CD4-positive, alpha-beta T cell treated with Interleukin-17A for 1 hour (primary cell): ENCODE results near the gene FUBP3.
"Not testable (repeated sequence)": the region's sequence is repeated elsewhere in the genome, so short reads cannot be mapped to it uniquely, and the experiment has no call there.

Experiments used
- DNase-seq: peaks from one replicate; pipeline ENCODE4 v3.0.0-alpha.2; 2020

Gene FUBP3

DNA sequence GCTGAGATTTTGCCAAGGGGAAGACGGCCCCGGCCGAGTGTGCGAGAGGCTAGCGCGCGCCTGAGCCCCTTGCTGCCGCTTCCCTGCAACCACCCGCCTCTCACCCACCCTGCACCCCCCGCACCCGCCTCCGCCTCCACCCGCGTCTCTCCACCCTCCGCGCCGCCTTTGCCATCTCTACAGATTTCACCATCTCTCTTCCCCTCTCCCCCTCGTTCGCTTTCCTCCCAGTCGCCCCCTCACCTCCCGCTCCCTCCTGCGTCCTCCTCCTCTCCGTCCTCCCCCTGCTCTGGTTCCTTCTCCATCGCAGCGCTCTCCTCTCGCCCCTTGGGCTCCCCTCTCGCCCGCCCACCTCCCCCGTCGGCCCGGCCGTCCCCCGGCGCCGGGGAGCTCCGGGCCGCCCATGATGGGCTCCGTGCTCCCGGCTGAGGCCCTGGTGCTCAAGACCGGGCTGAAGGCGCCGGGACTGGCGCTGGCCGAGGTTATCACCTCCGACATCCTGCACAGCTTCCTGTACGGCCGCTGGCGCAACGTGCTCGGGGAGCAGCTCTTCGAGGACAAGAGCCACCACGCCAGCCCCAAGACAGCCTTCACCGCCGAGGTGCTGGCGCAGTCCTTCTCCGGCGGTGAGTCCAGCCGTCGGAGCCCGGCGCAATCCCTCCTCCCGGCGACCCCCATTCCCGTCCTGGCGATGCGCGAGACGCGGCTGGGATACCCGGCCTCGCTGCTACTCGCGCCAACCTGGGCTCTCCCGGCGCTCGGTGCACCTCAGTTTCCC is 85.1 kb downstream of the FUBP3 start, which contains the start of gene PRDM12:
TSS of gene PRDM12 (plus strand) at position 344 of the 778 bp plus-strand sequence. CDS start at position 404, 60 bp downstream.
- no peak for DNase-seq

DNA sequence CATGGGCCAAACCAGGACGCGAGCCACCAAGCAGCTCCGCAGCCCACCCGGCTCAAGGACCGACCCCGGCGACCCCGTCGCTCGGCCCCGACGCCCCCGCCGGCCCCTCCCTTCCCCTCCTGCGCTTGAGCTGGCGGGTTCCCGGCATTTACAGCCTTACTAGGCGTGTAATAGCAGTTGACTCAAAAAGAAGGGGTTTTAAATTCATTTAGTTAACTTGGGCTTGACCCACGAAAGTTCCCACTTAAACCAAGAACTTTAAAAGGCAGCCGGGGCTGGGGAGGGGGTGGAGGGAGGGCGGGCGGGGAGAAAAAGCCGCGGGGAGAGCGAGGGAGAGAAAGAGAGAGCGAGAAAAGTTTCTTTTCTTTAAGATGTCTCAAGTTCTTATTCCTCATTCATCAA is 85.7 kb downstream of the FUBP3 start:
- DNase-seq = no peak

DNA sequence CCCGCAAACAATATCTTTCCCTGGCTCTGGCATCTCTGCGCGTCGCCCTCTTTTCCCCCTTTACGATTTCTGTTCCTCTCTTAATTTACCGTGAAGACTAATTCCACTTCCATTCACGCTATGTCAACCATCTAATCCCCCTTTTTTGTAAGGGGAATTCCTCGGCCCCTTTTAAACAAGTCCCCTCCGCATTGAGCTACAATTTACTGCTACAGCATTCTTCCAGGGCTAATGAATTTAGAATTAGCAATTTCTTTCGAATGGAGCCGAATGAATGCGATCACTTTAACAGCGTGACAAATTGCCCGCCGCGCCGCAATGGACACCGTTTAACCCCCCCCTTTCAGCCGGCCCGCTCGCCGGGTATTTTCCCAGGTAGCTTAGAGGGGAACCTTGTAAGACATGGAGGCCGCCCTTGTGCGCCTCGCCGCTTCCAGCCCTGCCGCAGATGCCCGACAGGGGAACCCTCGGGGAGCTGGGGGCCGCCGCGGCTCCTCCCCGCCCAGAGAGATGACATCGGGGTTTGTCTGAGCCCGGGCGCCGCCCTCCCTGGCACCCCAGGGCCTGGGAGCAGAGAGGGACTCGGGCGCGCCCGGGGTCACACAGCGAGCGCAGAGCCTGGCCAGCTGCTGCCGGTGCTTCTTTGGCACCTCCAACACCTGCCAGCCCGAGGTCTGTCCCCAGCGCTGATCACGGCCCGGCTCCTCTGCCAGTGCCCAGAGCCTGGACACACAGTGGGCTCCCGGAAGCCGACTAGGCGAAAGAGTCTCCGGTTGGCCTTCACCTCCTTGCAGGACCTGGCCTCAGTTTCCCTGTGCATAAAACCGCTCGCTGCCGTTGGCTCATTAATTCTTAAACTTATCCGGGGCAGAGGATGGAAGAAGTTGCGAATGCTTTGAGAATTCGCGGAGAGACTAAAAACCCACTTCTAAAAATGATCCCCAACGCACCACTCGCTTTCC is 86.3 kb downstream of the FUBP3 start:
- DNase-seq = no peak

DNA sequence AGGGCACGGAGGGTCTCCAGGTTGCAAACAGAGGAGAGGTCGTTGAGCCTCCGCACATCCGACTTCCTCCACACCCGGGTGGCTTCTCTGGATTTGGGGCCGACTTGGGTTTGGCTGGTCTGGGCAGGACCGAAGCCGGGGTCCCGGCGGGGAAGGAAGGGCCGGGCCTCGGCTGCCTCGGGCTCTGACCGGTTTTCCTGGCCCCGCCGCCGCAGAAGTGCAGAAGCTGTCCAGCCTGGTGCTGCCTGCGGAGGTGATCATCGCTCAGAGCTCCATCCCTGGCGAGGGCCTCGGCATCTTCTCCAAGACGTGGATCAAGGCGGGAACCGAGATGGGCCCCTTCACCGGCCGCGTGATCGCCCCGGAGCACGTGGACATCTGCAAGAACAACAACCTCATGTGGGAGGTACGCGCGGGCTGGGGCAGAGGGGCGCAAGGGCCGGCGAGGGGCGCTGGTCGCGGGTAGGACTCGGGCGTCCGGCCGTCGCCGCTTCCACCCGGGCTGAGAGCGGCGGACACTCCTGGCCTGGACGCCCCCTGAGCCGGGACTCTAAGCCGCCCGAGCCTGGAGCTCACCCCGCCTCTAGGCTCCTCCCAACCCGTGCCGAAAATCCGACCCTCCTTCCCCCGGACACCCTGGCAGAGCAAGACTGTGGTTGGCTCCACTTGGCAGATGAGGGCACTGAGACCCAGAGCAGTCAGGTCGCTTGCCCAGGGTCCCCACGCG is 87.2 kb downstream of the FUBP3 start:
- no peak for DNase-seq

DNA sequence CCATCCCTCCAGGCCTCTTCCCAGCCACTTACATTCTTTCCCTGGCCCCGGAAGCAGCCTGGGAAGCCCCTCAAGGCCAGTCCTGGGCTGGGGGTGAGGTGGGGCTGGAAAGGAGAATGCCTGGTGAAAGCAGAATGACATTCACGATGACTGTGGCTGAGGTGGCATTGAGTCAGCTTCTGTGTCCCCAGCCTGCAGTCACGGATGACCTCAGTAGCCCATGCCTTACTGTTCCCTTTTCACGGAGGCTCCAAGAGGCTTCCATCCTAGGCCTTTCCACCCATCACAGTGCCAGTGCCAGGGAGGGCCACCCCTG is 87.7 kb downstream of the FUBP3 start:
- DNase-seq = no peak

DNA sequence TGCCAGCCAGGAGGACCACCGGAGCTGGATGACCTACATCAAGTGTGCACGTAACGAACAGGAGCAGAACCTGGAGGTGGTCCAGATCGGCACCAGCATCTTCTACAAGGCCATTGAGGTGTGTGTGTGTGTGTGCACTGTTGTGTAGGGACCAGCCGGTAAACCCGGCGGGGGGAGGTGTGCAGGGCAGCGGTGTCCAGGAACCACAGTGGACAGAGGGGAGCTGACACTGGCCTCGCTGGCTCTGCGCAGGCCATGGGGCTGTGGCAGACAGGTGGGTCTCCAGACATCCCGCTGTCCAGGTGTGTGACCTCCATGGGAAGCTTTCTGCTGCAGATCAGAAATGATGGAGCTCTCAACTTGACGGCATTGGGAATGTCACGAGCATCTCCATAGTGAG is 88.8 kb downstream of the FUBP3 start:
- DNase-seq = no peak

DNA sequence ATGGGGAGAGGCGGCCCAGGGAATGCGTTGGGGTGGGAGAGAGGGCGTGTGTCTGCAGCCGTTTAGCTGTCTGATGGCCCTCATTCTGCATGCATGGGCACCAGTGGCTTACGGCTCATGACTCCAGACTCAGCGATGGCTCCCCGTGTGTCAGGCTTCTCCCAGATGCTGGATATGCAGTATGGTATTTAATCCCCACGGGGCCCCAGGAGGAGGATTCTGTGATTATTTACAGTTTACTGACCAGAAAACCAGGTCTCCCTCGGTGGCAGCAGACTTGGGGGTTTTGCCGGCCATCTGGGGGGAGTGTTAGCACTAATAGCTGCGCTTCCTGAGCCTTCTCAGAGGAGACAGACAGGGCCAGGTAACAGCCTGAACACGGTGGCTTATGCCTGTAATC is 89.3 kb downstream of the FUBP3 start:
- no peak for DNase-seq

DNA sequence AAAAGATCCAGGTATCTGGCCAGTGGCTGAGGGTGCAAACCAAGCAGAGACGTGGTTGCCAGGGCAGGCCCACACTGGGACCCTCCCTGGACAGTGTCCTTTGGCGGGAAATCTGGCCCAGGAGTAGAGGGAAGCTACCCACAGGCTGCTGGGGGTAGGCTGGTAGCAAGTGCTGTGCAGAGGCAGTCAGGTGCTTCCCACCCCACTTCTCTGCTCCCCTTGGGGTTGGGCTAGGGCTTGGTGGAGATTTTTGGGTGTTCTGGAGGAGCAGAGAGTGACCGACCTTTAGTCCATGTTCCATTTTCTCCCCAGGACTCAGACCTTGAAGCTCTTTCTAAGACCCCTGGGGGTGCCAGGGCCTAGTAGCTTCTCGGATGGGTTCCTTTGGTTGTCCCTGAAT is 90.6 kb downstream of the FUBP3 start:
- DNase-seq = no peak

DNA sequence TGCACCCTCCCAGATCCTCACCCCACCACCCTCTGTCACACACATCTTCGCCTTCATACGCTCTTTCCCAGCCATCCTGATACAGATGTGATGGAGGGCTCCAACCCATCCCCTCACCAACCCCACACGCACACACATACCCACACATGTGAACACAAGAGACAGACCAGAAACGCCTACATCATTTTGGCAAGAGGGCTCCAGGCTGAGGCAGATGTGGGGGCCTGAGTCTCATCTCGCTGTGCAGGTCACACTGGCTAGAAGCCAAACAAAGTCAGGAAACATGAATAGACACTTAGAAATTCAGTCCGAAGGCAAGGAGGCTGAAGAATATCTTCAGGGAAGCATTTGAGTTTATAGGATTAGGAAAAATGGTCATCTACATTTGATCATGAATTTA is 91.3 kb downstream of the FUBP3 start:
- no peak for DNase-seq

DNA sequence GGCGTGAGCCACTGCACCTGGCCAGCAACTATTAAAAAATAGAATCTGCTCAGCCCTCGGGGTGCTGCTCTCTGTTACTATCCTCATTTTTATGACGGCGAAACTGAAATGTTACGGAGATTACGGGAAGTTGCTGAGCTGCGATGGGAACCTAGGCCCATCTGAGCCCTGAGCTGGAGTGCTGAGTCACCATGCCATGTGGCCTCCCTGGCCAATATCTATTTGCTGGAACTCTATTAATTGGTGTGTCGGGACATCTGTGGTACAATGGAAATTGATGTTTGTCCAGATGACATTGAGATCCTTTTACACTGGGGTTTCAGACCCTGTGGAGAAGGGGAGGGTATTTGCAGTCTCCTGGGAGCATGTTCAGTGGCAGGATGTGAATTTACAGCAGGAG is 93.1 kb downstream of the FUBP3 start:
- no peak for DNase-seq

DNA sequence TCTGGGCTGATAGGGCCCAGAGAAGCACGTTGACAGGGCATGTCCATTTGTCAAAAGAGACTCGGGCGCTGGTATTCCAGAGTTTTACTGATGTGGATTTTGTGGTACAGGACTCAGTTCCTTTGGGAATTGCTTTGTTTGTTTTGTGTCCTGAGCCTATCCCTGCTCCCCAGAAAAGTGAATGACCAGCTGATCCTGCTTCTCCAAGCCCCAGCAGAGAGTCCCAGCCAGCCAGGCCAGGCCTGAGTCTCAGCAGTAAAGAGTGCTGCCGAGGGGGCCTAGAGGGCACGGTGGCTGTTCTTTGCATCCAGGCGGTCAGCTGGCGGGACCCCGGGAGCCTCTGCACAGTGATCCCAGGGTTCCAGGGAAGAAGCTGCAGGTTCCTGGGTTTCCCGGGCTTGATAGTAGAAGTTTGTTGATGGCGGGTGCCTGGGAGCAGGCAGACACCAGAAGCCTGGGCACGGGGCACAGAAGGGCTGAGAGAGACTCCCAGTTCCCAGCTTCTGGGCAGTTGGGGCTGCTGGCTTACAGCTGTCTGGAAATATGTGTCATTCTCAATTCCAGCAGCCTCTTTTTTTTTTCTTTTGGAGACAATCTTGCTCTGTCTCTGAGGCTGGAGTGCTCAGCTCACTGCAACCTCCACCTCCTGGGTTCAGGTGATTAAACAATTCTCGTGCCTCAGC is 93.7 kb downstream of the FUBP3 start:
- DNase-seq = no peak

DNA sequence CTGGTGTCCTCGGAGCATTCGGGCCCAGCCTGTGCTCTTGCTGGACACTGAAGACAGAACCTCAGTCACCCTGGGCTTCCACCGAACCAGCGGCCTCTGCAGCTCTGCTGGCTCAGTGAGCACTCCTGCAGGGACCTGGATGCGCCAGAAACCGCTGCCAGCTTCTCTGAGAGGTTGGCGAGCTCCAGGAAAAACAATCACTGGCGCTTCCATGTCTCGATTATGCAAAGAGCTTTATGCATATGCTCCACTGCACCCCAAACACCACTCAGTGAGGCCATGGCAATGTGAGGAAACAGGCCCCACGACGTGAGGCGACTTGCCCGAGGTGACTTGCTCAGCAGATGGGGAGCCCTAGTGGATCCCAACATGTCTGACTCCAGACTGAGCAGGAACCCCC is 96.0 kb downstream of the FUBP3 start:
- DNase-seq = no peak

DNA sequence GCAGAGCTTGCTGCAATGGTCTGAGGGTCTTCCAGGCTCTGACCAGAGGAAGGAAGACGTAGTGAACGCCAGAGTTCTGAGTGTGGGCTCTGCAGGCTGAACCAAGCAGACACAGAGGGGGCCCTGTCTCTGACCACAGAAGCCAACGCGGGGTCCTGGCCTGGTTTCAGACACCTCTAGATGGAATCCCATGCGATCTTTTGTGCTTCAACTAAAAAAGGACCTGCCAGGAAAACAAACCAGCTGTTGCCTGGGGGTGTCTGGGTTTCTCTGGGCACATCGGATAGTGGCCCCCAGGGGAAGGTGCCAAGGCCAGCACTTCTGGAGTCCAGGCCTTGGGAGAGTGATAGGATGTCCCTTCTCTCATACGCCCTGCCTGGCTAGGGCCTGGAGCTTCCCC is 97.9 kb downstream of the FUBP3 start:
- no peak for DNase-seq

DNA sequence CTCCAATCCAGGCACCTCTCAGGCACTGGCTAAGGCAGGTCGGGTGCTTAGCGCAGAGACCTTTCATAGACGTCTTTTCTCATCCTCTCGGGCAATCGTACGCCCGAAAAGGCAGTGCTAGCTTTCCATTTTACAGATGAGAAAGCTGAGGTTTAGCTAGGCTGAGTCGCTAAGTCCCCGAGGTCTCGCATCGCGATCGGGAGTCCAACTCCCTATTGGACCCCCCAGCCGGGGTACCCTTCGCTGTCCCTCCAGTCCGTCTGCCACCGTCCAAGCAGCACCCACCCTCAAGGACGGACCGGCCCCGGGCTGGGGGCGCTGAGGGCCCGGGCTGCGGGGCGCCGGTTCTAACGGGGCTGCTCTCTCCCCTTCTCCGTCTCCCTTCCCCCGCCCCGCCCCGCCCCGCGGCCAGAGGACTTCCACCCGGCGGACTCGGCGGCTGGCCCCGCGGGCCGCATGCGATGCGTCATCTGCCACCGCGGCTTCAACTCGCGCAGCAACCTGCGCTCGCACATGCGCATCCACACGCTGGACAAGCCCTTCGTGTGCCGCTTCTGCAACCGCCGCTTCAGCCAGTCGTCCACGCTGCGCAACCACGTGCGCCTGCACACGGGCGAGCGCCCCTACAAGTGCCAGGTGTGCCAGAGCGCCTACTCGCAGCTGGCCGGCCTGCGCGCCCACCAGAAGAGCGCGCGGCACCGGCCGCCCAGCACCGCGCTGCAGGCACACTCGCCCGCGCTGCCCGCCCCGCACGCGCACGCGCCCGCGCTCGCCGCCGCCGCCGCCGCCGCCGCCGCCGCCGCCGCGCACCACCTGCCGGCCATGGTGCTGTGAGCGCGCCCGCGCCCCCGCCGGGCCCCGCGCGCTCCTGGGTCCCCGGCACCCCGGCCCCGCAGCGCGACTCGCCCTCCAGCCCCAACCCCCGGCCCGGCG is 101.7 kb downstream of the FUBP3 start:
- peak; percentile 56 for DNase-seq

DNA sequence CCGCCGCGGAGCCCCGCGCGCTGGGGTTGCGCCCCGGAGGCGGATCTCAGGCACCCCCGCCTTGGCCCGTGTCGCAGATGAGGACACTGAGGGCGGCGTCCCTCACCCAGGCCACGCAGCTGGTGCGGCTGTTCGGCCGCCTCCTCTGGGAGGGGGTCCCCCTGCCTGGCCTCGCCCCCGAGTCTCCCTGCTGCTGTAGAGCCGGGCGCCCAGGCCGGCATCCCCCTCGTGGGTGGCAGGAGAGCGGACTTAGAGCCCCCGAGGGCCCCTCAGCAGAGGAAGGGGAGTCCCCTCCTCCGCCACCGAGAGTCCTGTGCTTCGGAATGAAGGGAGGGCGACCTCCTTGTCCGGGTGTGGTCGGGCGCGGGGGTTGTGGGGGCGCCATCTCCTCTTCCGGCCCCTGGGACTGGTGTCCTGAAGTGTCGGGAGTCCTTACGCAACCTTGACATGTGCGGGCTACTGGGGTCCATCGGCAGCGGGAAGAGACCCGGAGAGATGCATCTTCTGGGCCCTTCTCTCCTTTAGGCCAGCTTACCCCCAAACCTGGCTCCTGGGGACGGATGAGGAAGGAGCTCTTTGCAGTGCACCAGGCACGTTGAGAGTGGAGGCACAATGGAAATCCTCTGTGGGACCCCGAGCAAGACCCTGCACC is 102.5 kb downstream of the FUBP3 start:
- DNase-seq = no peak

DNA sequence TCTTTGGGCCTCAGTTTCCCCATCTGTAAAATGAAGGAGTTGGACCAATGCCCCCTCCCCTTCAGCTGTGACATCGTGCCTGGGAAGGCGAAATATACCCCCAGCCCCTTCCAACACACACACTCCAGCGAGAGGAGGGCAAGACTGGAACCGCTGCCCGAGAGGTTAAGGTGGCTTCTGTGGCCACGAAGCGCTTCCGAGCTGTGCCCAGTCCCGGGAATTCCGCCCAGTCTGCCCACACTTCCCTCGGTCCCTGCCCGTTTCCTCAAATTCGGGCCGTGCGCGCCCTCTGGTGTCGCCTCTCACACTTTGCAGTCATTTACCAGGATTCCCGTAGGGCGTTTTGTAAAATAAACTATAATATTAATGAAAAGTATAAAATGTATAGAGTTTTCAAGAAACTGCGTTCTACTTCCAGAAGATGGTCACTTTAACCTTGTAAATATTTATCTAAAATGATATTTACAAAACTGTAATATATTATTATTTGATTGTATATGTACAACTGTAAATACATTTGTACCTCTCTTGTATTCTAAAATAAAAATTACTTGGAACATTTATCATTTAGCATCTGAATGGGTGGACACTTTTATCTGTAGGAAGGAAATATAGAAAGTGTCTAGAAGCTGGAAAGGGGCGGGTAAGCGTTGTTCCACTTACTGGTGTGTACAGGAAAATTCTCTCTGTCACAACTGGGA is 103.2 kb downstream of the FUBP3 start:
- DNase-seq = peak; percentile 60

DNA sequence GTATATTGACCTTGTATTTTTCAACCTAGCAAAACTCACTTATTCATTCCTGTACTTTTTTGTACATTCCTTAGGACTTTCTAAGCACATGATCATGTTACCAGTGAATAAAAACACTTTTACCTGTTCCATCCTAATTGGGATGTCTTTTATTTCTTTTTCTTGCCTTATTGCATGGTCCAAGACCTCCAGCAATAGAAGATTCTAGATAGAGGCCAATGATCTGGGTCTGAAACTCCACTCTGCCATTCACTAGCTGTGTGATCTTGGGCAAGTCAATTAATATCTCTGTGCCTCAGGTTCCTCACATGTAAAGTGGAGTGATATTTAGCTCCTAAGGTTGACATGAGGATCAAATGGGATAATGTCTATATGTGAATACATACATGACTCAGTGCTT is 105.7 kb downstream of the FUBP3 start:
- DNase-seq = no peak

DNA sequence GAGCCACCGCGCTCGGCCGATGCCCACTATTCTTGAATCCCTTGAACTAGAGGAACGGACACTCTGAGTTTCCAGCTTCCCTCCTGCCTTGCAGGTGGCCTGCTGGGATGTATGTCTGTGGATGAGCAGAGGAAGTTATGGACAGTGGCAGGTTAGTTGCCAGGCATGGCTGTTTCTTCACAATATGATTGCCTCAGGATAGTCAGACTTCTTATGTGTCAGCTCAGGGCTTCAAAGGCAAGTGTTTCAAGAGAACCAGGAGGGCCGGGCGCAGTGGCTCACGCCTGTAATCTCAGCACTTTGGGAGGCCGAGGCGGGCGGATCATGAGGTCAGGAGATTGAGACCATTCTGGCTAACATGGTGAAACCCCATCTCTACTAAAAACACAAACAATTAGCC is 106.6 kb downstream of the FUBP3 start:
- DNase-seq = not testable (repeated sequence)

DNA sequence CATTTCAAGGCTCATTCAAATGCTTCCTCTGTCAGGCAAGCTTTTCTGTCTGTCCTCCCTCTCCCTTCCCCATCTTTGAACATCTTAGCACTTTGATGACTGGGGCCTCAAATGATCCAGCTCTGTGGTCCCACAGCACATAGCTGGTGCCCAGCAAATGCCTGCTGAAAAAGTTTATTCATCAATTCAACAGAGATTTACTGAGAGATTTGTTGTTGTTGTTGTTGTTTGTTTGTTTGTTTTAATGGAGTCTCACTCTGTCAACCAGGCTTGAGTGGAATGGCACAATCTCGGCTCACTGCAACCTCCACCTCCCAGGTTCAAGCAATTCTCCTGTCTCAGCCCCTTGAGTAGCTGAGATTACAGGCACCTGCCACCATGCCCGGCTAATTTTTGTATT is 108.2 kb downstream of the FUBP3 start:
- no peak for DNase-seq
